NT2/D1 (cell line): ENCODE data around the gene POU2F3.

Experiments
- SUZ12 ChIP-seq: IDR thresholded peaks from 2 replicates; pipeline ENCODE4 v1.6.1; 2011; ENCODE audit not compliant: insufficient read length, insufficient read depth; ENCODE audit errors: extremely low read depth
- YY1 ChIP-seq: IDR thresholded peaks from 2 replicates; pipeline ENCODE4 v1.6.1; 2011; ENCODE audit not compliant: insufficient read length, insufficient read depth
- ZNF274 ChIP-seq: IDR thresholded peaks from 2 replicates; pipeline ENCODE4 v1.6.1; 2011; ENCODE audit warnings: mild to moderate bottlenecking, low read depth, low read length

GRCh38 chr11:120283124-120283523 is 43.2 kb downstream of the POU2F3 start:
- TF ChIP-seq YY1: no peak
- TF ChIP-seq SUZ12: no peak
- TF ChIP-seq ZNF274: no peak
